Thyroid gland (tissue), 4 donors: Measurements from ENCODE around the gene RARB.

Experiments
- CTCF ChIP-seq, 6 experiments: fragments of 200-600 bp in 3 of 6; fragments of 450-650 bp in 3 of 6; sonication (generic) in 3 of 6; IDR thresholded peaks; one replicate each; pipeline ENCODE4 v1.5.1; 2016 to 2019; ENCODE audit warnings: antibody characterized with exemption in 6 of 6, mild to moderate bottlenecking in 2 of 6, inconsistent platforms in 1 of 6, moderate library complexity in 1 of 6
- POLR2A ChIP-seq, 2 donors: fragments of 450-650 bp; IDR thresholded peaks; one replicate each; pipeline ENCODE4 v1.6.1; 2017; ENCODE audit warnings: antibody characterized with exemption in 2 of 2, mild to moderate bottlenecking in 2 of 2, moderate library complexity in 1 of 2

GRCh38 chr3:25565807-25566206, 137.7 kb downstream of the RARB start:
- TF ChIP-seq CTCF (IDR thresholded peaks at IDR 0.05) (no peak), POLR2A (IDR thresholded peaks at IDR 0.05) (no peak)
